OCI-LY7 (cell line): ENCODE measurements around the gene CDCA4. TPM values are rescaled to one million over a fixed set of nuclear protein-coding genes. Genes with fewer than 3 reads are reported as not detected.

Source experiments
- BruUV-seq: library from RNA; stranded (reverse); fragments of 400-500 nt; replicated peaks from 2 replicates; lab custom pipeline; 2021; lab: Mats Ljungman, UMichigan
- CTCF ChIA-PET: fragments of 300-600 bp; sonication (Branson Sonifier 250); formaldehyde crosslinking; loops from one replicate; lab custom pipeline; 2022; ENCODE audit warnings: antibody characterized with exemption; ENCODE audit not compliant: unreplicated experiment; lab: Charles Lee
- POLR2A ChIA-PET: fragments of 300-600 bp; sonication (Branson Sonifier 250); formaldehyde crosslinking; loops from one replicate; lab custom pipeline; 2022; ENCODE audit warnings: antibody characterized with exemption; lab: Charles Lee
- DNase-seq: peaks from one replicate; pipeline ENCODE4 v3.0.0-alpha.2; 2015; ENCODE audit warnings: low spot score
- H2AFZ ChIP-seq: fragments of 200-600 bp; sonication (generic), shearing (Covaris generic); 2 replicates; pipeline ENCODE4 v1.6.1; 2014; ENCODE audit warnings: mild to moderate bottlenecking, antibody characterized with exemption, low read length, moderate library complexity
- H3K27ac ChIP-seq: fragments of 200-600 bp; sonication (generic); 2 replicates; pipeline ENCODE4 v1.5.1; 2014; ENCODE audit warnings: mixed run types, low read depth, mild to moderate bottlenecking, moderate library complexity, low read length, inconsistent platforms; ENCODE audit not compliant: poor library complexity, severe bottlenecking
- H3K36me3 ChIP-seq: fragments of 200-600 bp; sonication (generic); 2 replicates; pipeline ENCODE4 v1.6.1; 2014; ENCODE audit warnings: mild to moderate bottlenecking, antibody characterized with exemption, low read length, moderate library complexity, mixed read lengths; ENCODE audit not compliant: insufficient read depth
- H3K4me1 ChIP-seq: fragments of 200-600 bp; sonication (generic); 2 replicates; pipeline ENCODE4 v1.5.1; 2014; ENCODE audit warnings: mild to moderate bottlenecking, low read length; ENCODE audit not compliant: insufficient read depth, poor library complexity, severe bottlenecking
- H3K4me2 ChIP-seq: fragments of 200-600 bp; sonication (generic); 2 replicates; pipeline ENCODE4 v1.6.1; 2014; ENCODE audit warnings: mild to moderate bottlenecking, low read length
- H3K4me3 ChIP-seq: fragments of 200-600 bp; sonication (generic); 2 replicates; pipeline ENCODE4 v1.5.1; 2014; ENCODE audit warnings: mild to moderate bottlenecking, low read depth, low read length; ENCODE audit not compliant: poor library complexity, severe bottlenecking
- H3K79me2 ChIP-seq: fragments of 200-600 bp; sonication (generic); 2 replicates; pipeline ENCODE4 v1.6.1; 2016; ENCODE audit warnings: low read depth, mild to moderate bottlenecking, low read length, moderate library complexity, mixed read lengths; ENCODE audit not compliant: insufficient read depth
- H3K9me2 ChIP-seq: fragments of 200-600 bp; sonication (generic); 2 replicates; pipeline ENCODE4 v1.6.1; 2016; ENCODE audit warnings: mild to moderate bottlenecking, low read length, mixed read lengths; ENCODE audit not compliant: insufficient read depth
- H3K9me3 ChIP-seq: fragments of 200-600 bp; sonication (generic); 2 replicates; pipeline ENCODE4 v1.6.1; 2014; ENCODE audit warnings: mild to moderate bottlenecking, mixed run types, low read length, mixed read lengths
- H4K20me1 ChIP-seq: fragments of 200-600 bp; sonication (generic); 2 replicates; pipeline ENCODE4 v1.6.1; 2014; ENCODE audit warnings: mild to moderate bottlenecking, antibody characterized with exemption, low read length, moderate library complexity, mixed read lengths; ENCODE audit not compliant: insufficient read depth
- EZH2phosphoT487 ChIP-seq: fragments of 200-600 bp; sonication (generic); IDR thresholded peaks from 2 replicates; pipeline ENCODE4 v1.6.1; 2018; ENCODE audit warnings: low read depth, borderline replicate concordance, mild to moderate bottlenecking, mixed run types, antibody characterized with exemption, low read length, moderate library complexity, mixed read lengths
- intact Hi-C: fragments of 100-400 bp; cut with micrococcal nuclease; formaldehyde crosslinking; loops from one replicate; pipeline ENCODE4 v1.10.0; 2022; ENCODE audit not compliant: unreplicated experiment
- total RNA-seq, 2 experiments: library from RNA; depleted of rRNA in 1 of 2; stranded (reverse); fragments of >200 nt in 1 of 2; shearing (Covaris generic) in 1 of 2; gene quantifications; 2 replicates each; pipeline ENCODE4 v1.2.3, GENCODE V29; 2014 to 2022
- TF ChIP-seq, protein P1 (sequence below): fragments of 200-600 bp; sonication (generic); conservative IDR thresholded peaks from 2 replicates; pipeline ENCODE4 v1.5.1; 2014; ENCODE audit warnings: mild to moderate bottlenecking, antibody characterized with exemption, low read length, moderate library complexity, mixed read lengths

CDCA4 gene
- total RNA-seq, 2 experiments from 2014 or later = 74.0 to 109 TPM

DNA sequence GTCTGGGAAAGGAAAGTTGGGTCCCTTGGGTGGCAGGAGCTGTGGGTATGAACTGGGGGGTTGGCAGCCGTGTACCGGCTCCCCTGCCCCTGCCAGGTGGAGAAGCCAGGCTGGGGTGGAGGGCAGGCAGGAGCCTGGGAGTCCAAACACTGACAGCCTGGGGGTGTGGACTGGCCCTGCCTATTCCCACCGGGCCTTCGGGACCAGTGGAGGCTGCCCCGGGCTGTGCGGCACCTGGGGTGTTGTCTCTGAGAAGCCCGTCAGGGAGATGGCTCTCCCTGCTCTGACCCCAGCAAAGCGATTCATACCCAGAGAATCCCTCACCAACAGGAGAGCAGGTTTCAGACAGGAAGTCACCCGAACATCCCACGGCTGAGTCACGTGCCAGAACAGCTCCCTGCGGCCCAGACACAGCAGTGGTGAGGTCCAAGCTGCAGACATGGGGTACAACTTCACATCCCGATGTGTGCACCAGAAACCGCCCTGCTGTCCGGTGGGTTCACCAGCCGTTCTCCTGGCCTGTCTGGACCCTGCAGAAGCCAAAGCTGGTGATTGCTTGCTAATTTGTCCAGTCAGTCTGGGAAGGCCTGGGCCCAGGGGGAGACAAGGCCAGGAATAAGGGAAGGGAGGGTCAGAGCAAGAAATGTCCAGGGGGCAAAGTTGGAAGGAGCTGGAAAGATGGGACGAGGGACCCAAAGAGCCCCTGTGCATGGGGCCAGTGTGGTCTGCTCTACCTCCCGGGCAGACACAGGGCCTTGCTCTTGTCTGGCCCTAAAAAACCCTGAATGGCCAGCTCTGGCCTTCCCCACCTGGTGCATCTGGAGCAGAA is 46.5 kb upstream of the CDCA4 start:
- Histone ChIP-seq H3K9me2 (no peaks in the 10 kb centered on the region), H4K20me1 (no peaks in the 10 kb centered on the region), H2AFZ (no peak overlapping the region), H3K79me2 (no peaks in the 10 kb centered on the region), H3K4me1 (peaks cover 26% of the 10 kb centered on the region), H3K27ac (no peak overlapping the region), H3K4me2 (no peak overlapping the region), H3K4me3 (no peak overlapping the region), H3K9me3 (no peaks in the 10 kb centered on the region), H3K36me3 (no peaks in the 10 kb centered on the region)
- BruUV-seq = no TSS peak
- no peak for TF ChIP-seq EZH2phosphoT487
- no peak for DNase-seq
- intact Hi-C loops = no loop called here
- ChIA-PET CTCF (interaction anchor here (0.8 kb wide), 1 partner anchor 9 kb away, joined by 3 read pairs; no protein-coding TSS in a partner anchor), POLR2A (interaction anchor here (0.8 kb wide), 2 partner anchors 21 to 222 kb away, joined by 3 read pairs; no protein-coding TSS in a partner anchor)

DNA sequence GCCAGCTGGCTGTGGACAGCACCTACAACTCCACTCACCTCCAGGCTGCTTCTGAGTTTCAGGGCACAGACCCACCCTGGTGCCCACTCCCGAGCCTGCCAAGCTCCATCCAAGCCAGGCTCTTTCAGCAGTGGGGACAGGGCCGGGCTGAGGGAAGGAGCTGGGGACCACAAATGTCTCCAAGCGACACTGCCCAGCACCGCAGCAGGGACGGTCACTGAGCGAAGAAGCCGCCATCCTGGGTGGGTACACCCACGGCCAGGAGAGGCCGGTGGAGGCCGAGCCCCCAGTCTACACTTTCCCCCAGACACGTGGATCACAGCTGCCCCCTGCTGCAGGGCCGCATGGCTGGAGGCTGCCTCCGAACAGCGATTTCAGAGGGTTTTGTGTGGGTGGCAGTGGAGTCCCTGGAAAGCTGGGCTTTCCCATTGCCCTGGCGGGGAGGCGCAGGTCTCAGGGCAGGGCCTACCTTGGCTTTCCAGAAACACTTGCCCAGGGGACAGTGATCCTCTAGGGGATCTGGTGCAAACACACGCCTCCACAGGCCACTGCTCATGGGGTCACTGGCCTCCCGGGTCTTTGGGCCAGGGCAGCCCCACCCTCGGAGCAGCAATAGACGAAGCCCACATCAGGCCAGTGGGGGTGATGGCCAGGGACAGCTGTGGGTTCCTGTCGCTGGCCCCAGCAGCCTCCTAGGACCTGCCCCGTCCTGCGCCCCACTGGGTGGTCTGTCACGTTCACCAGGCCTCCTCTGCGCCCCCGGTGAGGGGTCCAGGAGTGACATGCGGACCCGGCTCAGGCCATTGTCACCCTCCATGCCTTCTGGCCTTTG is 45.6 kb upstream of the CDCA4 start:
- Histone ChIP-seq H3K27ac (no peak overlapping the region), H3K4me3 (no peak overlapping the region), H3K79me2 (no peaks in the 10 kb centered on the region), H4K20me1 (no peaks in the 10 kb centered on the region), H3K4me2 (0 out of 2 replicates have a peak overlapping the region, but pooled peaks have one; percentile 48), H3K36me3 (no peaks in the 10 kb centered on the region), H2AFZ (peak overlapping the region; percentile 78; the same call in 1 of the 2 replicates), H3K4me1 (peaks cover 34% of the 10 kb centered on the region), H3K9me3 (no peaks in the 10 kb centered on the region), H3K9me2 (no peaks in the 10 kb centered on the region)
- intact Hi-C loops = no loop called here
- CTCF ChIA-PET = no interaction called here
- POLR2A ChIA-PET = no interaction called here
- no peak for DNase-seq
- no TSS peak for BruUV-seq
- TF ChIP-seq, protein P1, sequence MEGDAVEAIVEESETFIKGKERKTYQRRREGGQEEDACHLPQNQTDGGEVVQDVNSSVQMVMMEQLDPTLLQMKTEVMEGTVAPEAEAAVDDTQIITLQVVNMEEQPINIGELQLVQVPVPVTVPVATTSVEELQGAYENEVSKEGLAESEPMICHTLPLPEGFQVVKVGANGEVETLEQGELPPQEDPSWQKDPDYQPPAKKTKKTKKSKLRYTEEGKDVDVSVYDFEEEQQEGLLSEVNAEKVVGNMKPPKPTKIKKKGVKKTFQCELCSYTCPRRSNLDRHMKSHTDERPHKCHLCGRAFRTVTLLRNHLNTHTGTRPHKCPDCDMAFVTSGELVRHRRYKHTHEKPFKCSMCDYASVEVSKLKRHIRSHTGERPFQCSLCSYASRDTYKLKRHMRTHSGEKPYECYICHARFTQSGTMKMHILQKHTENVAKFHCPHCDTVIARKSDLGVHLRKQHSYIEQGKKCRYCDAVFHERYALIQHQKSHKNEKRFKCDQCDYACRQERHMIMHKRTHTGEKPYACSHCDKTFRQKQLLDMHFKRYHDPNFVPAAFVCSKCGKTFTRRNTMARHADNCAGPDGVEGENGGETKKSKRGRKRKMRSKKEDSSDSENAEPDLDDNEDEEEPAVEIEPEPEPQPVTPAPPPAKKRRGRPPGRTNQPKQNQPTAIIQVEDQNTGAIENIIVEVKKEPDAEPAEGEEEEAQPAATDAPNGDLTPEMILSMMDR = no peak
- no peak for TF ChIP-seq EZH2phosphoT487
